Erythroblast (primary cell): ENCODE data around the gene UPK3B.

Source experiments
- GATA1 ChIP-seq: IDR thresholded peaks from 2 replicates; pipeline ENCODE4 v1.6.1; 2011; ENCODE audit warnings: low read depth, mild to moderate bottlenecking, control low read depth, low read length, moderate library complexity
- POLR2A ChIP-seq: IDR thresholded peaks from 2 replicates; pipeline ENCODE4 v1.6.1; 2011; ENCODE audit warnings: mild to moderate bottlenecking, low read length

GRCh38 chr7:76506081-76506440, 4.3 kb upstream of the UPK3B start:
- TF ChIP-seq POLR2A (no peak), GATA1 (no peak)
